GM19395 (cell line): ENCODE measurements around the gene CBR1.

Experiments used
- ATAC-seq: cut with Tn5 transposase; IDR thresholded peaks from one replicate; pipeline ENCODE4 v1.9.1; 2021; ENCODE audit warnings: mild to moderate bottlenecking, moderate library complexity; ENCODE audit not compliant: unreplicated experiment

Gene CBR1

DNA sequence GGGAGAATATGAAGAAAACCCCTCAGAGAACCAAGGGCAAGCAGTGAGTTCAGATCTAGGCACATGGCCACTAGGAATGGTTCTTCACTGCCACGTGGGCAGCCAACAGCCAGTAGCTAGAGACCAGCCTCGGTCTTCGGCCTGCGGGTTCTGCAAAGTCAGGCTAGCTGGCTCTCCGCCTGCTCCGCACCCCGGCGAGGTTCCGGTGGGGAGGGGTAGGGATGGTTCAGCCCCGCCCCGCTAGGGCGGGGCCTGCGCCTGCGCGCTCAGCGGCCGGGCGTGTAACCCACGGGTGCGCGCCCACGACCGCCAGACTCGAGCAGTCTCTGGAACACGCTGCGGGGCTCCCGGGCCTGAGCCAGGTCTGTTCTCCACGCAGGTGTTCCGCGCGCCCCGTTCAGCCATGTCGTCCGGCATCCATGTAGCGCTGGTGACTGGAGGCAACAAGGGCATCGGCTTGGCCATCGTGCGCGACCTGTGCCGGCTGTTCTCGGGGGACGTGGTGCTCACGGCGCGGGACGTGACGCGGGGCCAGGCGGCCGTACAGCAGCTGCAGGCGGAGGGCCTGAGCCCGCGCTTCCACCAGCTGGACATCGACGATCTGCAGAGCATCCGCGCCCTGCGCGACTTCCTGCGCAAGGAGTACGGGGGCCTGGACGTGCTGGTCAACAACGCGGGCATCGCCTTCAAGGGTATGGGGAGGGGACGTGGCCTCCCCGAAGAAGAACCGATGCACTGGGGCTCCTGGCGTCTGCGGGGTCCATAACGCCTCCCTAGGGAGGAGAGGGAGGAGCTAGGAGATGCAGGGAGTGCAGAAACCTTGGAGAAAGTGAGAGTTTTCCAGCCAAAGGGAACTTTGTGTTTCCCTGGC lies at the start of gene CBR1:
Gene CBR1 (plus strand): TSS at position 312 of the 871 bp plus-strand sequence. CDS start 92 bp downstream, at position 404.
- peak; percentile 95 for ATAC-seq

- peak; percentile 75 for ATAC-seq
These were observed 48.5 kb upstream of the CBR1 start for GRCh38 chr21:36021251-36021837.

GRCh38 chr21:36022427-36023091 lies 47.3 kb upstream of the CBR1 start:
- ATAC-seq: no peak

- ATAC-seq: no peak
These were observed 46.7 kb upstream of the CBR1 start for GRCh38 chr21:36023092-36023480.

DNA sequence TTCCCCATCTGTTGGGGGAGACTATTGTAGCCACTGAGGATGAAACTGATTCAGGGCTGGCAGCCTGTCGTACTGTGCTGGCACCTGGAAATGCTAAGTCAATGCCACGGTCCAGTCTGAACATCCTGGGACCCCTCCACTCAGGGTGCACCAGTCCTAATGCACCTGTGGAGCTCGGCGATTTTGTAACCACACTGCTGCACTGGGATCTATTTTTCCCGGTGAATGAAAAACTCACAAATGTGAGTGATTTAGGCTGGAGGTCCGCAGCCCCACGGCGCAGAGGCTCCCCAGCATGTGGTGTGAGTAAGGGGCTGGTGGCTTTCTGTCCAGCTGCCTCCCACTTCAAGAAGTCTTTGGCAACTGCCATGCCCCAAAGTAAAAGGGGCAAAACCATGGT lies 45.0 kb upstream of the CBR1 start:
- no peak for ATAC-seq

DNA sequence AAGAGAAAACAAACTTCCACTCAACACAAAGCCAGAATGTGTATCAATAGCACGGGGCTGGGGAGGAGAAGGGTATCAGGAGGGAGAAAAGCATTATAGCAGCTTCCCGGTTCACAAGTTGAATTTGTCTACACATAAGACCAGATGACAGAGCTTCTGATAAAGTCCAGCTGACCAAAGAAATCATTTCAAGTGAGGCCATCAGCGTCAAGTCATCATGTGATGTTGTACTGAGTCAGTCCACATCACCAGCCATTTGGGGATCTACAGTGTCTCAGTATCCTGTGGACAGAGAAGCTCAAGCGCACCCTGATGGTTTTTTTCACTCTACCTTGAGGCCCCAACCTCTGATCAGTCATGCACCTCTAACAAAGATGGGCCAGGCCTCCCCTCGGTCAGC lies 42.5 kb upstream of the CBR1 start:
- no peak for ATAC-seq

DNA sequence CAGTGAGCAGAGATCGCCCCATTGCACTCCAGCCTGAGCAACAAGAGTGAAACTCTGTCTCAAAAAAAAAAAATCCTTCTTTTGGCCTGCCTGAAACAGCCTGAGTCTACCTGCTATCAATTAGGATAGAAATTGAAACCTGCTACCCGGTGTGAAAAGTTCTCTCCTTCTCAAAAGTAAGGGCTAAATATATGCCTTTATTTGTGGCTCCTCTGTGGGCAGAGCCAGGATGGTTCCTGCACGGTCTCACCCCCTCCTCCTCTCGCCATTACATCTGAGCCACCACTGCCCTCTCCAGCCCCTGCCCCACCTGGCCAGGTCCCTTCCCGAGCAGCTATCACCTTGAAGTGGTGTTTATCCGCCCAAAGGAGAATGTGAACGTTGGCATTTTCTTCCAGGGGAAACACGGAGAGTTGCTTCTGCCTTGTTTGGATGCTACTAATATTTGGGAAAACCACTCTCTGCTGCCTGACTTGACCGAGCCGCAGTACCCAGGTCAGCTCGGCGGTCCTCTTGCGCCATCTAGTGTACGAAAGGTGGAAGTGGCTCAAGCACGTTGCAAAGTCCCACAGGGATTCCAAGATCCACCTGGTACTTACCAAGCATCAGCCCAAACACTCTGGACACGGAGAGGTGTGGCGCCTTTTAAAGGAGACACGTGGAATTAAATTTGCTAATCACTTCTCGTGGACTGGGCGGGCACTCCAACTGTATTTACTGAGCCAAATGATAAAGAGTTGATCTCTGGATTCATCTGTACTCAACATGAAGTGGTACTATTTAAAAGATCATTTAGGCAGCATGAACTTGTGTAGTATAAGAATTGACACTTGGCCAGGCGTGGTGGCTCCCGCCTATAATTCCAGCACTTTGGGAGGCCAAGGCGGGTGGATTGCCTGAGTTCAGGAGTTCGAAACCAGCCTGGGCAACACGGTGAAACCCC lies 41.4 kb upstream of the CBR1 start:
- ATAC-seq: peak; percentile 69

DNA sequence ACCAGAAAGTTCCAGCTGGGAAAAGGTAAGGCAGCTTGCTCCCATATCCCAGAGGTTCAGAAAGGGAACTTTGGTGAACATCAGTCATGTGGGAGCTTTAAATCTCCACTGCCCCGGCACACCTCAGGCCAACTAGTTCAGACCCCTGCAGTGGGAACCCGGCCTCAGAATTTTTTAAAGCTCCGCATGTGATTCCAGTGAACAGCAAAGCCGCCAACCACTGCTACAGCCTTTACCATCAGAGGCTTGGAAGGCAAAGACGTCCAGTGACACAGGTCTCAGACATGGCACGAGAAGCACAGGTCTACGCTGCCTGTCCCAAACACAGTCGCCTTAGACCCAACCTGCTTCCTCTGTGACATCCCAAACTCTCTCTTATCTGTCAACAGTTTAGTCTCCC lies 40.5 kb upstream of the CBR1 start:
- no peak for ATAC-seq

DNA sequence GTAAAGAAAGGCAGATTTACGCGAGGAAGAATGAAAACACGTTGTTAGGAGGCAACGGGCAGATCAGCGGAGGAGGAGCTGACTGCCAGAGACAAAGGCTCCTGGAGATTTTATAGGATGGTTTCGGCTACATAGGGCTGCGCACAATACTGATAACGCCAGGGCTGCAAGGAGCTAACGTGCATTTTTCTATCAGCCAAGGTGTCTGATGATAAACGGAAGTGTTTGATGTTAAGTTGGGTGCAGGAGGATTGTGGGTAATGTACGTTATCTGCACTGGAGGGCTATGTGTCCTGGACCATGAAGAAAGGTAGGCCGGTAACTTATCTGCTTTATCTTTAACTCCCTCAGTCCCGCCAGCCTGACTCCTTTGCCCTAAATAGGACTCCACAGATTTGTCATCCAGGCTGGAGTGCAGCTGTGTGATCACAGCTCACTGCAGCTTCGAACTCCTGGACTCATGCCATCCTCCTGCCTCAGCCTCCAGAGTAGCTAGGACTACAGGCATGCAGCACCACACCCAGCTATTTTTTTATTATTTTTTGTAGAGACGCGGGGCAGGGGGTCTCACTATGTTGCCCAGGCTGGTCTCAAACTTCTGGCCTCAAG lies 39.1 kb upstream of the CBR1 start:
- no peak for ATAC-seq

DNA sequence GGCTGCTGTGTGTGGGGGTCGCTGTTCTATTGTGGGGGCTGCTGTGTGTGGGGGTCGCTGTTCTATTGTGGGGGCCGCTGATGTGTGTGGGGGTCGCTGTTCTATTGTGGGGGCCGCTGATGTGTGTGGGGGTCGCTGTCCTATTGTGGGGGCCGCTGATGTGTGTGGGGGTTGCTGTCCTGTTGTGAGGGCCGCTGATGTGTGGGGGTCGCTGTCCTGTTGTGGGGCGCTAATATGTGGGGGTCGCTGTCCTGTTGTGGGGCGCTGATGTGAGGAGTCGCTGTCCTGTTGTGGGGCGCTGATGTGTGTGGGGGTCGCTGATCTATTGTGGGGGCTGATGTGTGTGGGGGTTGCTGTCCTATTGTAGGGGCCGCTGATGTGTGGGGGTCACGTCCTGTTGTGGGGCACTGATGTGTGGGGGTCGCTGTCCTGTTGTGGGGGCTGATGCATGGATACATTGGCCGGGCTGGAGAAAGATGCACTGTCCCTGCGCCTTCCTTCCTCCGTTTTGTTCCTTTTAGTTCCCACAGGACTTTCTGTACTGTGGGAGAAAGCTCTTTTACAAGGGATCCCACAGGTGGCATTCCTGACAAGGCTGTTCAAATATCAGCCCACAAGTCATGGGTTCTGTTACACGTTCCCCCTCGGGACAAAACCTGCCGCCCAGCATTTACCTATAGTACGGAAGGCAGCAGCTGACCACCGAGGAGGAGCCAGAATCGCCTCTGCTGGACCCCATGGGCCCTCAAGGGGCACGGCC lies 37.0 kb upstream of the CBR1 start:
- no peak for ATAC-seq

DNA sequence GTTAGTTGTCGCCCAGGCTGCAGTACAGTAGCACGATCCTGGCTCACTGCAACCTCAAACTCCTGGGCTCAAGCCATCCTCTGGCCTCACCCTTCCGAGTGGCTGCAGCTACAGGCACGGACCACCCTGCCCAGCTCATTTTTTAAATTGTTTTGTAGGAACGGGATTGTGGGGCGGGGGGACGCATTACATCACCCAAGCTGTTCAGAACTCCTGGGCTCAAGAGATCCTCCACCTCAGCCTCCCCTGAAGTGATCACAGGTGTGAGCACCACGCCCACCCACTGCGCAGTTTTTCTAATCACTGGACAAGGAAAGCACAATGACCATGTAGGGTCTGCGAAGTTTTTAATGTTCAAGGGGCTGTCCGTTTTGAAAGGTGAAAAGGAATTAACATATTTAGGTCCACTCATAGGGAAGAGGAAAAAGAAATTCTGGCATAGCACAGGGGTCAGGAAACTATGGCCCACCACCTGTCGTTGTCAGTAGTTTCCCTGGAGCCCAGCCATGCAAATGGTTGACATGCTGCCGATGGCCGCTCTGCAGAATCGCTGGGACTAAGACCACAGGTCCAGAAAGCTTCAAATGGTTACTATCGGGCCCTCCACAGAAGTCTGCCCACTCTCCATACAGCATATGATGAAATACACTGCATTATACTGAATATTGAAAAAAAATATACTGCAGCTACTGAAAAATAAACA lies 35.5 kb upstream of the CBR1 start:
- no peak for ATAC-seq

DNA sequence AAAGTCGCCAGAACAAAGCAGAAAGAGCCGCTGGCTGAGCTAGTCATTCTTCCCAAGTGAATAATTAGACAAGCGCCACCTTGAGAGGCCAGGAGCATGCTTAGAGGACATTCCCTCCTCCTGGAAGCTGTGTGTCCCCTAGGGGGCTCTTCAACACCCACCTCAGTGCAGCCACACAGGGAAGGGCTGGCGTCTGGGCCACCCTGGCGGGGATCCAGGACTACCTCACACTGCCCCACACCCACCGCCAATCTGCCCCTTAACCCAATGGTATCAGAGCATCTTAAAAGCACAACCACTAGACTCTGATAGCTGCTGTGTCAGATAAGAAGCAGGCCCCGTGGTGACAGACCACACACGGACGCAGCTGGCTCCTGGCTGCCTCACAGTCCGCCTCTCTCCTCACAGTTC lies 34.4 kb upstream of the CBR1 start:
- ATAC-seq: no peak

GRCh38 chr21:36038701-36039497 lies 30.9 kb upstream of the CBR1 start:
- no peak for ATAC-seq

- ATAC-seq: no peak
These were observed 30.0 kb upstream of the CBR1 start for GRCh38 chr21:36039861-36040260.

GRCh38 chr21:36040389-36040788 lies 29.4 kb upstream of the CBR1 start:
- no peak for ATAC-seq

- ATAC-seq: no peak
These were observed 27.9 kb upstream of the CBR1 start for GRCh38 chr21:36041910-36042309.

DNA sequence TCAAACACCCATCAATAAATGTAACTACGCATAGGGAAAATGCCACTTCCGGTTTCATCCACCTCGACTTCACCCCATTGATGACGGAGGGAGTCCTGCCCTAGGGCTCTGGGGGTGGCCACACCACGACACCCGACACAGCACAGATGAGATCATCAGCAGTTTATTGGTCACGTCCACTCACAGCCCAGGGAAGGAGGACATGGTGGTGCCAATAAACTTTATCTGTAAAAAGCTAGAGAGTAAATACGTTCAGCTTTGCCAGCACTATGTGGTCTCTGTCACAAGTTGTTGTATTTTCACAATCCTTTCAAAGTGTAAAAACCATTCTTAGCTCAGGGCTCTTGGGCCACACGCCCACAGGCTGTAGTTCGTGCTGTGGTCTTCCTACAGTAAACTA lies 25.8 kb upstream of the CBR1 start:
- ATAC-seq: no peak

GRCh38 chr21:36045993-36046392 lies 23.8 kb upstream of the CBR1 start:
- no peak for ATAC-seq
